LNCAP (cell line): ENCODE data around the gene NCK2.

ENCODE experiments used
- TF ChIP-seq, protein P1 (sequence below): fragments of 450-650 bp; IDR thresholded peaks from 2 replicates; pipeline ENCODE4 v1.5.1; 2017; ENCODE audit warnings: mild to moderate bottlenecking

The NCK2 gene

DNA sequence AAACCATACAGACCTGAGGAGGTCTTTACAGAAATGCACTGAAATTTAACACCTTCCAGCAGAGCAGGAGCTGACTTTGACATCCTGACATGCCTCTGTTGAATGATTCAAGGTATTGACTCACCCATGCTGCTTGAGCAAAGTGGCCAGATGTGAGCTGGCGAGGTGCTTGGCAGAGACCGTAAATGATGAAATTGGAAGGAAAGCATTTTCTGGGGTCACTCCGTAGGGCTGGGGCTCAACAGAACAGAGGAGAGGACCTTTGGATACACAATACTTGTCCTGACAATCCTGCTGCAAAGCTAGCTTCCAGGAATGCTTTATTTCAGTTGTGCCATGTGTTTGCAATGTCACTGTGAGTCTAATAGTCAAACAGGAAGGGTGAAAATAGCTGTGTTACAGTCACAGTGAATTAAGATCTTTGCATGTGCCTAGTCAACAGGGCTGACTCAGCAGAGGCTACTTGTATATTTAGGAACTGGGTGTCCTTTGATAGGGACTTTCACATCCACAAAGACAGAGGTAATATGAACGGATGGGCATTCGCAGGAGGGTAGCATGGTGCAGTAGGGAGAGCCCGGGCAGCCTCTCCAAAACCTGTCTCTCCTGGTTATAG is 31.6 kb upstream of the NCK2 start:
- TF ChIP-seq, protein P1, sequence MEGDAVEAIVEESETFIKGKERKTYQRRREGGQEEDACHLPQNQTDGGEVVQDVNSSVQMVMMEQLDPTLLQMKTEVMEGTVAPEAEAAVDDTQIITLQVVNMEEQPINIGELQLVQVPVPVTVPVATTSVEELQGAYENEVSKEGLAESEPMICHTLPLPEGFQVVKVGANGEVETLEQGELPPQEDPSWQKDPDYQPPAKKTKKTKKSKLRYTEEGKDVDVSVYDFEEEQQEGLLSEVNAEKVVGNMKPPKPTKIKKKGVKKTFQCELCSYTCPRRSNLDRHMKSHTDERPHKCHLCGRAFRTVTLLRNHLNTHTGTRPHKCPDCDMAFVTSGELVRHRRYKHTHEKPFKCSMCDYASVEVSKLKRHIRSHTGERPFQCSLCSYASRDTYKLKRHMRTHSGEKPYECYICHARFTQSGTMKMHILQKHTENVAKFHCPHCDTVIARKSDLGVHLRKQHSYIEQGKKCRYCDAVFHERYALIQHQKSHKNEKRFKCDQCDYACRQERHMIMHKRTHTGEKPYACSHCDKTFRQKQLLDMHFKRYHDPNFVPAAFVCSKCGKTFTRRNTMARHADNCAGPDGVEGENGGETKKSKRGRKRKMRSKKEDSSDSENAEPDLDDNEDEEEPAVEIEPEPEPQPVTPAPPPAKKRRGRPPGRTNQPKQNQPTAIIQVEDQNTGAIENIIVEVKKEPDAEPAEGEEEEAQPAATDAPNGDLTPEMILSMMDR: no peak

DNA sequence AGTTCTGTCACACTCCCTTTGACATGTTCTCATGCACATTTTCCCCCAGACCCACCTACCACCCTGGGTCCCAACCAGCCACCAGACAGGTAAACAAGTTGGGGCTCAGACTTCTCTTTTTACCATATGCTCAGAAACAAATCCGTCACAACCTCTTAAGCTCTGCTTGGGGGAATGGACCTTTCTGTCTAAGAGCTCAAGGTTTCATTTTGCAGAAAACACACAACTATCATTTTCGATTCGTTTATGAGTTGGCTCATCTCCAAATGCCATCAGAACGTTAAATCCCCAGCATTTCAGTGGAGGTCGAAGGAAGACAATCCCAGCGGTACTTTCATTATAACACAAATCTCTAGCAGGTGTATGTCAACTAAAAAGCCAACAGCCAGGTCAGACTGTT is 30.6 kb upstream of the NCK2 start:
- TF ChIP-seq, protein P1: no peak

DNA sequence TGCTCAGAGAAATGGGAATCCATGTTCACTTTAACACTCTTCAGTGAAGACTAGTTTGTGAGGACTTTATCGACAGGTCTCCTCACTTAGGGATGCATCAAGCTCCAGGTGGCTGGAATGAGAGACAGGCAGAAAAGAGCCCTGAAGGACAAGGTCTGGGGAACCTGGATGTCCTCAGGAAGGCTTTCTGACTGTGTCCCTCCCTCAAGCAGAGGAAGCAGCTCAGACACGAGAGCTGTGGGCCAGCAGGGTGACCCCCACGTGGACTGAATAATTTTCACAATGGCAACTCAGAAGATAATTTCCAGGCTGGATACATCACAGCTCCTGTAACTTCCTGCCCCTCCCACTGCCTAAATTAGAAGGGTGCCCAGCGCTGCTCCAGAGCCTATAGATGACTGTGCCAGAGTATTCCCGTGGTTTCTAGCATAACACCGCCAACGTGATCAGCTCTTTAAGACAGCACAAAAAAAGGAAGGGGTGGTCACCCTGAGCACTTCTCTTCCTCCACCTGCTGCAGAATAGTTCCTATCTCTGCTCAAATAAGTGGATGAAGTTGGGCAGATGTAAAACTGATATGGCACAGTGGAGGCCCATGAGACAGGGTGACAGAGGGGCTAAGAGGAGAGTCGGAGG is 25.7 kb upstream of the NCK2 start:
- TF ChIP-seq, protein P1: no peak

DNA sequence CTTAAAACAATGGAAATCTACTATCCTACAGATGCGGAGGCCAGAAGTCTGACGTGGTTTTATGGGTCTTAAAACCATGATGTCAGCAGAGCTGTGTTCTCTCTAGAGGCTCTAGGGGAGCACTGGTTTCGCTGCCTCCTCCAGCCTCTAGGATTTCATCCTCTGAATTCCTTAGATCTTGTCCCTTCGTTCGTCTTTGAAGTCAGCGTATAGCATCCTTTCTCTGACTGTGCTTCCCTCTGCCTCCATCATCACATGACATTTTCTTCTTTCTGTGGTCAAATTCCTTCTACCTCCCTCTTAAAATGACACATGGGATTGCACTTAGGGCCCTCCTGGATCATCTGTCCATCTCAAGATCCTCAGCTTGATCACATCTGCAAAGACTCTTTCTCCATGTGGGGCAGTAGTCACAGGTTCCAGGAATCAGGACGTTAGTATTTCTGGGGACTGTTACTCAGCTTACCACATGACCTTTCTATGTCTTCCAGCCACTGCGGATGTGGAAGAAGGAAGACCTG is 22.7 kb upstream of the NCK2 start:
- TF ChIP-seq, protein P1: no peak

DNA sequence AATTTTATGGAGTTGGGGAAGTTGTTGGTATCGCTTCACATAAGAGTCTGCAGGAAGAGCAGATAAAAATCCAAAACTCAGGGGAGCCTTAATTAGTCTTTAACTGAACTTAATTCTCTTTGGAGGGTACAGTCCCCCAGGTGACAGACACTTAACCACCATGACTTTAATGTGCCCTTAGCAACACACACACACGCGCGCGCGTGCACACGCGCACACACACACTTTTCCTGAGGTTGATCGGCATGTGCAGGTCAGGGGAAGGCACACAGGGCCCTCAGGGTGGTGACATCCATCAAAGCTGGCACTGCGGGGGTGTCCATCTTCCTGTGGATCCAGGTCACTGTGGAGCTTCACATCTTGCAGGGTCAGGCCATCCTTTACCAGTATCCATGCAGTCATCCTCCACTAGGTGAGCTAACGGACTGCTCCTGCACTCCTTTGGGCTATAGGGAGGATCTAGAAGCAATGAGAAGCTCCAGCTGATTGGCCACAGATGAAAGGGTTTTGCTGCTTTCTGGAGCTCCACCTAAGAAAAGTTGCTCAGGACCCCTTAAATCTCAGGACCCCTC is 21.9 kb upstream of the NCK2 start:
- TF ChIP-seq, protein P1: no peak

DNA sequence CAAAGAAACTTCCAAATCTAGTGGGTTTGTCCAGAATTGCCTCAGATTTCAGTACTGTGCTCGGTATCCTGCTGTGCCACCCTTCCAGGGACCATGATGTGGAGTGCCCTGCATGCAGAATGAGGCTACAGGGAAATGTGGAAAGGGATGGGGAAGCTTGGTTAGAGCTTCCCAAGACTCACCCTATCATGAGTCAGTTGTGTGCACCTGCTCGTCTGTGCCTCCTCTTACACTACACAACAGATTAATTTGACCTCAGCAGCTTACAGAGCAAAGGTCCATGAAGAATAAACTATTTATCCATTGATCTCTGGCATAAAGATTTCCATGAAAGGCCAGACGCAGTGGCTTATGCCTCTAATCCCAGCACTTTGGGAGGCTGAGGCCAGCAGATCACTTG is 21.3 kb upstream of the NCK2 start:
- TF ChIP-seq, protein P1: no peak

DNA sequence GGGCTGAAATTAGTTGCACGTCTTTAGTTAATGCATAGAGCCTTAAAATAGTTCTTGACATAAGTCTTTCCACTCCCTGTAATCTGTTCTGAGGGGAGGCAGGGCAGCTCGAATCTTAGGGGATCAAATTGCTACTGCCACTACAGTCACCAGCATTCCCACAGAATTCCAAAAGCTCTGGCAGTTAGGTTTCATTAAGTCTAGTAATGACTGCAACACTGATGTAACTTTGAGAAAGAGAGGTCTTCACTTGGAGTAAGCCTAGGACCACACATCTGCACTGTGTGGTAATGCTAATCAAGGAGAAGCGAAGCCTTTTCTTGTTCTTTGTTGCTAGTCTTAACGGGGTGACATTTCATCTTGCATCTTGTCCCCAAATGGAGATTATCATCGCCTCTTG is 19.3 kb upstream of the NCK2 start:
- TF ChIP-seq, protein P1: no peak
